Stimulated activated CD4-positive, alpha-beta T cell treated with anti-CD3 and anti-CD28 coated beads, Interleukin-15, amount 100 ng/mL, for 48 hours (primary cell): ENCODE data around the gene PHF11.
A peak's percentile ranks its signal among the peaks of the same experiment; 100 is the strongest.

Source experiments
- DNase-seq, 2 donors: peaks; one replicate each; pipeline ENCODE4 v3.0.0-alpha.2; 2020; ENCODE audit warnings: low read depth in 2 of 2

The PHF11 gene

DNA sequence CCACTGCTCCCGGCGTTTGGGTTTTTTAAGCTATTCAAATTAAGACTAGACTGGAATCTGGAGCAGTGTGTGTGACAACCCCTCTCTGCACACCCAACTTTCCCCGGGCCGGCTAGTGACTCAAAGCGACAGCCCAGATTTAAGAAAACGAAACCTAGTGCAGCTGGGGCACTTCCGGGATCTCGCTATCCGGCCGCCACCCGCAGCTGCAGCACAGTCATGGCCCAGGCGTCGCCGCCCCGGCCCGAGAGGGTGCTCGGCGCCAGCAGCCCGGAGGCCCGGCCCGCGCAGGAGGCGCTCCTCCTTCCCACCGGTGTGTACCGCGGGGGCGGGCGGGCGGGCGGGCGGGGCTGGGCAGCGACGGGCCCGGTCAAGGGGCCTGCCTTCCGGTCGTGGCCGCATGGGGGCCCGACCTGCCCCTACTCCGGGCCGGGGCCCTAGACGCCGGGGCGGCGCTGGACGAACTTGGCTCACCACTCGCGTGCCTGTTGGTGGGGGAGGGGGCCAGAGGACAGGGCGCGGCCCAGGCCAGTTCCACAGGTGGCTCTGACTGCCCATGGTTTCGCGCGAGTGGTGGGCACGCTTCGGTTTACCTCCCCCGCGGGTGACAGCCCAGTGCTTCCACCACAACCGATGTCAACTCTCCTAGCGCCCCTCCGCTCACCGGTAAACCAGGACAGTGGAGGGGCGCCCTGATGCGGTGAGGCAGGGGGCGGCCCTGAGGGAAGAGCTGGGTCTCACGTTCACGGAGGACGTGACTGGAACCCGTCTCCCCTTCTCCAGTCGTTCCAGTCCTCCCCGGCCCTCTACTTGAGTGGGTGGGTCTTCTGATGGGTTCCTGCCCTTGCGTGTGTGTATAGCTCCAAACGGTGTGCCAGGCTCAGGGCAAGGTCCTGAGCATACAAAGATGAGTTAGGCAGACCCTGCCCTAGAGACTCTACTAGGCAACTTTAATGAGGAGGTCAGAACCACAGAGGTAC, at the start of gene PHF11:
PHF11 (plus strand) TSS at position 171 of the 980 bp plus-strand sequence; CDS start at position 220, 49 bp downstream.
- DNase-seq, result peak; percentile 85 to 87

DNA sequence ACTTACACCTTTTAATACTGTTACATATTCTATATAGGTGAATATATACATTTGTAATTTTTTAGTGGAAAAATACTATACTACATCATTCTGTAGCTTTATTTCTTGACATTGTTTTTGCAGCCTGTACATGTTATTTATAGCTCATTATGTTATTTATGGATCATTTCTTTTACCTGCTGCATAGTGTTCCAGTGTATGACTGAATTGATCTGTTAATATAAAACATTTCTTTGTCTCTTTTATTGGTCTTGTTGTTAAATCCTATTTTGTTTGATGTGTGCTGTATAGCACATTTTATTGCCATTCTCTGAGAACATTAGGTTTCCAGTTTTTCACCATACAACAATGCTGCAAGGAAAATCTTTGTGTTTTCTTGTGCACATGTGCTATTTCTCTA, 49.3 kb upstream of the PHF11 start:
- no peak for DNase-seq

DNA sequence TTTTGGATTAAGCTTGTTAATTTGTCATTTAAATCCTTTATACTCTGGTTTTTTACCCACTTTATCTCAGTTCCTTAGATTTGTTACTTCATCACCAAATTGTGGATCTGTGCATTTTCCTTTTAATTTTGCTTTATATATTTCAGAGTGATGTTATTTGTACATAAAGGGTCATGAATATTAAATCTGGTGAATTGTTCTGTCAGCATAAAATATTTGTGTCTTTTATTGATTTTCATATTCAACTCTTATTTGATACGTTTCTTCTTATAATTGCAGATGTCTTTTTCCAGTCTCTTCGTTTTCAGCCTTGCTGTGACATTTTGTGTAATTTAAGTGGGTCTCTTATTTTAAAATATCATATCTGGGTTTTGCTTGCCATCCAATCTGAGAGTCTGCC, 47.0 kb upstream of the PHF11 start:
- no peak for DNase-seq

DNA sequence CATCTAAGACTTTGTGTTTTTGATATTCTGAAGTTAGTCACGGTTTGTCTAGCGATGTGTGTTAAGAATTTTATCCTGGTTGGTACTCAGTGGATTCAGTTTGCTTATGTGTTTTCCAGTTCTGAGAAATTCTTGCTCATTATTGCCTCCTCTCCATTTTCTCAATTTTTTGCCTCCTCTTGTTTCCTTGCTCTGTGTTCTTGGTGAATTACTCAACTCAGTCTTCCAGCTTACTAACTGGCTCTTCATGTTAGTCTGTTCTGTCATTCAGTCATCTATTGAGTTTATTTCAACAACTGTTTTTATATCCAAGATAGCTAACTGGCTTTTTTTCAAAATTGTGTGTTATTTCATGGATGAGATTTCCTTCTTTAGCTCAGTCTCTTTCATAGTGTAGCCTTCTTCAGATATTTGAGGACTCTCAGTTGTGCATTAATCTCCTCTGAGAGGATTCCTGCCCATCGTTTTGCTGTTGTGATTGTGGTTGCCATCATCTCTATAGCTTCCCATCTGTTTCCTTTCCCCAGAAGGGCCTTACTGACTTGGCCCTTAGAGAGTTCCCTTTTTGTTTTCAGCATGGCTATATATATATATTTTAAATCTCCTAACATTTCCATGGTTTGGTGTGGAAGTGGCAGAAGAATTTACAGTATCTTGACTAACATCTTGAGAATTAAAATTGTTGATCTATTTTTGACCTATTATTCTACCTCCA, 45.5 kb upstream of the PHF11 start:
- no peak for DNase-seq

DNA sequence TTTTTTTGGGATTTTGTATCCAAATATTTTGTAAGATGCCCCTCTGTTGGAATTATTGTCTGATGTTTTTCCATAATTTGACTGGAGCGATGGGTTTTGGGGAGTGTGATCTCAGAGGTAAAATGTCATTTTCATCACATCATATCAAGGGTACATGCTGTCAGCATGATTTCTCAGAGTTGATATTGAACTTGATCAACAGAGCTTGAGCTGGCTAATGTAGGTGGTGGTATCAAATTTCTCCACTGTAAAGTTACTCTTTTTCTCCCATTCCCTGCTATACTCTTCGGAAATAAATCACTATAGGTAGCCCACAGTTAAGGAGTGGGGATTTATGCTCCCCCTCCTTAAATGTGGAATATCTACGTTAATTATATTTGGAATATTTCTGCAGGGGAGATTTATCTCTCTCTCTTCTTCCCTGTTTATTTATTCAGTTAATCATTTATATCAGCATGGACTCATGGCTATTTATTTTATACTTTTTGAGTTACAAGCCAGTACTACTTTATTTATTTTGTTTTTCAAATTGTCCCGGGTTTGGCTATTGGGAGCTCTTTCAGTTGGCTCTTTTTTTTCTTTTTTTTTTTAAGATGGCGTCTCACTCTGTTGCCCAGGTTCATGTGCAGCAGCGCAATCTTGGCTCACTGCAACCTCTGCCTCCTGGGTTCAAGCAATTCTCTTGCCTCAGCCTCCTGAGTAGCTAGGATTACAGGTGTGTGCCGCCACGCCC, 42.9 kb upstream of the PHF11 start:
- DNase-seq, result no peak

DNA sequence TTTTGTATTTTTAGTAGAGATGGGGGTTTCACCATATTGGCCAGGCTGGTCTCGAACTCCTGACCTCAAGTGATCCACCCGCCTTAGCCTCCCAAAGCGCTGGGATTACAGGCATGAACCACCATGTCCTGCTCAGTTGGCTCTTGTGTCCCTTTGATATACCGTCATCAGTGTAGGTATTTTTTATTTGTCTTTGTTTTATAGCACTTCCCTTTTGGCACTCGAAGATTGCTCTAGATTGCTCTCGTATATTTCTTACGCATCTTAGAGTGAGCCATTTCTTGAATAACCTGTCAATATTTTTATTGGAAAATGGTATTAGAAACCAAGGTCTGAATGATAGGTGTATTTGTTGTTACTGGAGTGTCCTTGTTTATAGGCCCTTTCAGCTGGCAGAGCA, 42.3 kb upstream of the PHF11 start:
- no peak for DNase-seq

DNA sequence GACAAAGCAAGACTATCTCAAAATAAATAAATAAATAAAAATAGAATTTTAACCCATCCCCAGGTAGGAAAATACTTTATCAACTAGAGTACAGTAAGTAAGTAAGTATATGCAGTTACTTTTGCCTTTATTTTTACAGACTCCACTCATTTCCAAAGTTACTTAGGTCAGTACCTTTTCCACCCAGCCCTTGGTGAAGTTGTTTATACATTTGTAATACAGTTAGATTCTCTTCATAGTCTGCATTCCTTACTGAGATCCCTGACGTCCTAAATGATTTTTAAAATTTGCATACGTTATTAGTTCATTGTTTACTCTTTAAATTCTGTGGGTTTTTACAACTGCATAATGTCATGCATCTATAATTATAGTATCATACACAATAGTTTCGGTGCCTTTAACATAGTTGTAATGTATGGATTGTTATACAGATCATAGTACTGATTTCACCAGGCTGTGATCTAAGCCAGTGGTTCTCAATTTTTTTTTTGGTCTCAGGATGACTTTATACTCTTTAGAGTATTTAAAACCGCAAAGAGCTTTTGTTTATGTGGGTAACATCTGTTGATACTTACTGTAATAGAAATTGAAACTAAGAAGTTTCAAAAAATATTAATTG, 41.3 kb upstream of the PHF11 start:
- no peak for DNase-seq

DNA sequence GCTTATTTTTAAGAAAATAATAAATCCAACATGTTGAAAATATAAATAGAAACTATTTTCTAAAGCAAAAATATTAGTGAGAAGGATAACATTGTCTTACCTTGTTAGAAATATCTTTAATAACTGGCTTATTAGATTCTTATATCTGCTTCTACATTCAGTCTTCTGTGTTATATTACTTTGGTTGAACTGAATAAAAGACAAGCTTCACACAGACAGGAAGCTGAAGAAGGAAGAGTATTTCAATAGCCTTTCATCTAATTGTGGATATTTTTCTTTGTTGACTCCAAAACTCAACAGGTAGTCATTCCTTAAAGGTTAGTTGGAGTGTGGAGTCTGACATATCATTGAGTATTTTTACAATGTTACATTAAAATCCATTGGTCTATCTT, 40.8 kb upstream of the PHF11 start:
- DNase-seq, result no peak

DNA sequence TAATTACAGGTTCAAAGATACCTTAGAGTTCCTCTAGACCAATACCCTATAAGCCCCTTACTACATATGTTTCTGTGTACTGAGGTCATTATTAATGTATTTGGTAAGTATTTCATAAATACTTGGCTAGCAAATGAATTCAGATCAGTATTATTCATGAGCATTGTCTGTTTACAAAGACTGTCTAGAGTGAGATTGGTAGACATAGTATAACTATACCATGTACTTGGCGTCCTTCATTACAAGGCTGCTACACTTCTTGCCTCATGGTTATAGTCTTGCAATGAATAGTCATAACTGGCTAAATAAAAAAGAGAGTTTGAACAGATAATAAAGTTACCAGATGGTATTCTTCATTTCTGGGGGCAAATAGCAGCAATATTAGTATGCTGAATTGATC, 39.6 kb upstream of the PHF11 start:
- DNase-seq, result no peak

DNA sequence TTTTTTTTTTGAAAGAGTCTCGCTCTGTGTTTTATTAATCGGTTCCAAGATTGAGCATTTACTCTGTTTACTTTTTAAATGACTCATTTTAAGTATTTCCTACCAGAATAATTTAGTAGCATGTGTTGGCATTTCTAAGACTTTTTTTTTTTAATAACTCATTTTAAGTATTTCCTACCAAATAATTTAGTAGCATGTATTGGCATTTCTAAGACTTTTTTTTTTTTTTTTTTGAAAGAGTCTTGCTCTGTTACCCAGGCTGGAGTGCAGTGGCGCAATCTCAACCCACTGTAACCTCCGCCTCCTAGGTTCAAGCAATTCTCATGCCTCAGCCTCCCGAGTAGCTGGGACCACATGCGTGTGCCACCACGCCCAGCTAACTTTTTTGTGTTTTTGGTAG, 38.5 kb upstream of the PHF11 start:
- no peak for DNase-seq

DNA sequence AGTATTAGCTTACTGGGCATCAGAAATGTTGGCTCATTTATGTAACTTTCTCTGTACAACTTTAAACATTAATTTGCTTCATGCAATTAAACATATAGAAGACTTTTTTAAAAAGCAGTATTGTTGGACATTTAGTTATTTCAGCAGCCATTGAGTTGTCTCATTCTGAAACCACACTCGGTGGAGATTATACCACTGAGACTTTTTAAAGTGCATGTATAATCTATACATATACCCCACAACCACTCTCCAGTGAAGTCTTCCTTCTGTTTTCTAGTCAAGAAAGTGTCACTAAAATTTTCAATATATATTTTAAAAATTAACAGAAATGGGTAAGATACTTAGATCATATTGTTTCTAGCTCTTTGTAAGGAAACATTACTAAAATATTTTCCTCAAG, 36.2 kb upstream of the PHF11 start:
- no peak for DNase-seq

DNA sequence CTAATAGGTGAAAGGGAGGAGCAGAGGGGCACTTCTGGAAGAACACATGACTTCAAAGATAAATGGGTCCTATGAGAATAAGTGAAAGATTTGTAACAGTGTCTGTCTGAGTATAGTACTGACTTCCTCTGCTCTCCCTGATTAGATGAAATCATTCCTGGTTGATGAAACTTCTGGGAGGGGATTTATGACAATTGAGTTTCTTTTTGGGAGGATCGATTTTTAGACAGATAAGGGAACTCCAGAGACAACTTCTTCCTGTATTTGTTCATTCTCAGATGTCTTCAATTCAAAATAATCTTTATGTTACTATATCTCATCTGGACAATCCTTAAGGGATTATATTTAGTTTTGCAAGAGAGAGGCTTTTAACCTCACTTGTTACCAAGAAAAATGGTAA, 31.7 kb upstream of the PHF11 start:
- DNase-seq, result no peak

DNA sequence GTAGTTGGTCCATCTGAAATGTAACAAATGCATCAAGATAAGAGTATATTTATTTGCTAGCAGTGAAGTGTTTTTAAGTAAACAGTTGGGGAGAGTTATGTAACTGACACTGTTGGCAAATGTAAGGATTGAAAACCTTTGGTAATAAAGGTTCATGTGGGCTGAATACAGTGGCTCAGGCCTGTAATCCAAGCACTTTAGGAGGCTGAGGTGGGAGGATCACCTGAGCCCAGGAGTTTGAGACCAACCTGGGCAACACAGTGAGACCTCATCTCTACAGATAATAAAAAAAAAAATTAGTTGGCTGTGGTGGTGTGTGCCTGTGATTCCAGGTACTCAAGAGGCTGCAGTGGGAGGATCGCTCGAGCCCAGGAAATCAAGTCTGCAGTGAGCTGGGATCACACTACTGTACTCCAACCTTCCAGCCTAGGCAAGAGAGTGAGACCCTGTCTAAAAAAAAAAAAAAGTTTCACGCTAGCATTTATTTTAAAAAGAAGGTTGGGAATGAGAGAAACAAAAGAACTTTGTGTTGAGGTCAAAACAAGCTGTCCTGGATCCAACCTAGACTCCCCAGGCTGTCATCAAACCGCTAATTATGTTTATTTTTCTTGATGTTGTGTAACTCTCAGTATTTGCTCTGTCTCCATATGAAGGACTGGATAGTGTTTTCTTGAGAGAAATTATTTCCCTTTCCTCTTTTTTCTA, 31.0 kb upstream of the PHF11 start:
- no peak for DNase-seq

DNA sequence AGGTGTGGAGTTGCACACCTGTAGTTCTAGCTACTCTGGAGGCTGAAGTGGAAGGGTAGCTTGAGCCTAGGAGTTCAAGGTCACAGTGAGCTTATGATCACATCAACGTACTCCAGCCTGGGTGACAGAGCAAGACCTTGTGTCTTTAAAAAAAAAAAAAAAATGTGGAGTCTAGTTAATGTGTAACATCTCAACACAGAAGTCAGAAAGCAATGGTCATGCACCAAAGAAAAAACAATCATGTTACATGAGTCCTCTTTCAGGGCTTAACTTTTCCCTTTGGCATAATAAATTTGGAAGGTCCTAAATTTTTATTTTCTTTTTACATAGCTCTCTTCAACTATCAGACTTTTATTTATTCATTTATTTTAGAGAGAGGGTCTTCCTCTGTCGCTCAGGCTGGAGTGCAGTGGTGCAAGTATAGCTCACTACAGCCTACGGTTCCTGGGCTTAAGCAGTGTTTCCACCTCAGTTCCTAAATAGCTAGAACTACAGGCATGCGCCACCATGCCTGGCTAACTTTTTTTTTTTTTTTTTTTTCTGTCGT, 29.4 kb upstream of the PHF11 start:
- DNase-seq, result no peak

DNA sequence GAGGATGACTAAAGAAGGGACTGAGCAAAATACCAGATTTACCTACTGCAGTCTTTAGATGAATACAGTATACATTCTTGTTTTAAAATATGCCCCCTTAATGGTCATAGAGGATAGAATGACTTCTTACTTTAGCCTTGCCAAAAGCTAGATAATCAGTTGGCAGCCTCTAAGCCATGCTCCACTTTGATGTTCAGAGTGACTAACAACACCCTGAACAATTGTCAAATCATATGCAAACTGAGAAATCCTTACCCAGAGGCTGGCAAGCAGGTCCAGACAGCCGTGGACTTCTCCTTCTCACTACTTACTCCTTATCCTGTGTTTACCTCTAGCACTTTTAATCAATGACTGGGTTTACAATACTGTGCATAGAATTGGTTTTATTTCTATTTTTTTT, 23.6 kb upstream of the PHF11 start:
- no peak for DNase-seq

DNA sequence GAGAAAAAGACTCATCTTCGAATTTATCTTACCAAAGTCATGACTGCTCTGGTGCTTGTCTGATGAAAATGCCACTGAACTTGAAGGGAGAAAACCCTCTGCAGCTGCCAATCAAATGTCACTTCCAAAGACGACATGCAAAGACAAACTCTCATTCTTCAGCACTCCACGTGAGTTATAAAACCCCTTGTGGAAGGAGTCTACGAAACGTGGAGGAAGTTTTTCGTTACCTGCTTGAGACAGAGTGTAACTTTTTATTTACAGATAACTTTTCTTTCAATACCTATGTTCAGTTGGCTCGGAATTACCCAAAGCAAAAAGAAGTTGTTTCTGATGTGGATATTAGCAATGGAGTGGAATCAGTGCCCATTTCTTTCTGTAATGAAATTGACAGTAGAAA, 19.2 kb upstream of the PHF11 start:
- DNase-seq, result no peak

DNA sequence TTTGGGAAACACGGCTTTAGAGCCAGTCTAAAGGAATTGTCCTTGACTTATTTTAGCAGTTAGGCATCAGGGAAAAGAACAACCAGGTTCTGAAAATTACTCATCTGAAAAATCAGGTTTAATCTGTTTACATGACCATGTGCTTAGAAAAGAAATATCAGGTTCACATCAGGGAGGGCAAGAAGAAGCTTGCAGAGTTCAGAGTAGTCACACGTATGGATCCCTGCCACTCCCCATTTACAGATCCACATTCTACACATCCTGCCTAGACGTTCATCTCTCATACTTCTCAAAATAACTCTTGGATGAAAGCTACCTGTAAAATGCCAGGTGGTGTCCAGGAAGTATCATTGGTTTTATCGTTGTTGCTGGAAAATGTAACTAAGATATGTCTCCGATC, 14.0 kb upstream of the PHF11 start:
- no peak for DNase-seq

DNA sequence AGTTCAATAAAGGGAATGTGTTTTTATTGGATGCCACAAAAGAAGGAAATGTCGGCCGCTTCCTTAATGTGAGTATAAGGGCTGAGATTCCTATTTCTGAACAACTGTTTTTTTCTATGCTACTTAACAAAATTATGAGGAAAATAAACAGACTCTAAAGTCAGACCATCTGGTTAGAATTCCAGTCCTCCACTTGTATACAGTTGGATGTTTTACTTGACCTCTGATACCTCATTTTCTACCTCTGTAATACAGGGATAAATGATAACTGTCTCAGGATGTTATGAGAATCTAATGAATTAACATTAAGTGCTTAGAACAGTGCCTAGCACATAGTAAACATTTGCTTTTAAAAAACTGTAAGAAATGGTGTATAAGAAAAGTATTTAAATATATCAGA, 7.2 kb upstream of the PHF11 start:
- DNase-seq, result no peak

DNA sequence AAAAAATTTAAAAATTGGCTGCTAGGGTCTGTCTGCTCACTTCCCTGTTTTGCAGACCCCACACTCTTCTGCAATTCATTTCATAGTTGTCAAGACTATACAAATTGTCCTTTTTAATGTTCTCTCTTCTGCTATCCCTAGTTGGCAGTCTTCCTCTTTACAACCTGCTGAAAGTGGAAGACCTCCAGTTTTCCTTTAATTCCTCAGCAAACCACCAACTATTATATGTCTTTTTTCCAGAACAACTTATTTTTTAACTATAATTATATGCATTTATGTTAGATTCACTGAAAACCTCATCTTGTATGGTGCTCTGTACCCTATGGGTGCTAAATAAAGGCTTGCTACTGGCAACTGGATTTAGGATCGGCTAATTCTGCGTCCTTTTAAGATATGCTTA, 1.1 kb upstream of the PHF11 start:
- DNase-seq, result no peak

DNA sequence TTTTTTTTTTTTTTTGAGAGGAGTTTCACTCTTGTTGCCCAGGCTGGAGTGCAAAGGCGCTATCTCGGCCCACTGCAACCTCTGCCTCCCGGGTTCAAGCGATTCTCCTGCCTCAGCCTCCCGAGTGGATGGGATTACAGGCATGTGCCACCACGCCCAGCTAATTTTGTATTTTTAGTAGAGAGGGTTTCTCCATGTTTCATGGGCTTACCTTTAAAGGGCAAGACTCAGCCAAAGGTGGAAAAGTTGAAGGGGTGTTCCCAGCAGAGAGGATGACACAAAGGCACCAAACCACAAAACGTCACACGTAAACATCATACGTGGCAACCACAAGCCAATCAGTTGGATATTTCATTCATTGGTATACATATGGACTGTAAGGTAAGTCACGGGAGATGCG, 1.1 kb downstream of the PHF11 start:
- peak; percentile 52 to 62 for DNase-seq

DNA sequence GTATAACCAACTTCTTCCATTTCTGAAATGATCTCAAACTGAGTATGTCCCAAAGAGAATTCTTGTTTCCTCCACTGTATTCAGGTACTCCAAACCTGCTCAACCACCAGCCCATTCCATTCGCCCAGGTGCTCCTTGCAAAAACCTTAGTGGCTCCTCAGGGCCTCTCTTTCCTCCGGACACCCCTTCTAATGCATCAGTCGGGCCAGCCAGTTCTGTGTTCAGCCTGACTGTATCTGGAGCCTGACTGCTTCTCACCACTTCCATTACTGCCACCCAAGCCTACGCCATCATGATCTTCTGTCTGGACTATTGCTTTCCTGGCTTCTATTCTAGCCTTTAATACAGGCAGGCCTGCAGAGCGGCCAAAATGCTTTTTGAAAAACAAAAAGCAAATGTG, 1.5 kb downstream of the PHF11 start:
- DNase-seq, result no peak
